GM19395 (cell line): Measurements from ENCODE around the gene WDHD1.
"Not testable (repeated sequence)": the region's sequence is repeated elsewhere in the genome, so short reads cannot be mapped to it uniquely, and the experiment has no call there.

Experiments used
- ATAC-seq: cut with Tn5 transposase; IDR thresholded peaks from one replicate; pipeline ENCODE4 v1.9.1; 2021; ENCODE audit warnings: mild to moderate bottlenecking, moderate library complexity; ENCODE audit not compliant: unreplicated experiment

Gene WDHD1

GRCh38 chr14:55047301-55048053, 20.6 kb upstream of the WDHD1 start:
- ATAC-seq, result no peak

- ATAC-seq, result no peak
These were observed 18.2 kb upstream of the WDHD1 start for GRCh38 chr14:55045087-55045486.

- no peak for ATAC-seq
These were observed 16.6 kb upstream of the WDHD1 start for GRCh38 chr14:55043528-55043927.

GRCh38 chr14:55038708-55039107, 11.8 kb upstream of the WDHD1 start:
- no peak for ATAC-seq

GRCh38 chr14:55037995-55038394, 11.1 kb upstream of the WDHD1 start:
- ATAC-seq, result not testable (repeated sequence)

GRCh38 chr14:55031190-55031589, 4.3 kb upstream of the WDHD1 start:
- ATAC-seq, result no peak

GRCh38 chr14:55028476-55028875, 1.6 kb upstream of the WDHD1 start:
- ATAC-seq, result no peak

- ATAC-seq, result no peak
These were observed 1.2 kb upstream of the WDHD1 start for GRCh38 chr14:55028066-55028465.

- no peak for ATAC-seq
These were observed 482 bp downstream of the WDHD1 start for GRCh38 chr14:55026441-55026792.

- ATAC-seq, result no peak
These were observed 951 bp downstream of the WDHD1 start for GRCh38 chr14:55025948-55026347.

GRCh38 chr14:55024365-55024764, 2.5 kb downstream of the WDHD1 start:
- not testable (repeated sequence) for ATAC-seq

- ATAC-seq, result no peak
These were observed 6.8 kb downstream of the WDHD1 start for GRCh38 chr14:55019968-55020554.

- no peak for ATAC-seq
These were observed 11.9 kb downstream of the WDHD1 start for GRCh38 chr14:55015006-55015405.

- no peak for ATAC-seq
These were observed 21.8 kb downstream of the WDHD1 start for GRCh38 chr14:55005071-55005470.

GRCh38 chr14:55000381-55000780, 26.5 kb downstream of the WDHD1 start:
- ATAC-seq, result no peak

GRCh38 chr14:54985156-54985555, 41.7 kb downstream of the WDHD1 start:
- ATAC-seq, result no peak

- ATAC-seq, result no peak
These were observed 45.2 kb downstream of the WDHD1 start for GRCh38 chr14:54981698-54982097.

GRCh38 chr14:54979039-54979438, 47.9 kb downstream of the WDHD1 start:
- ATAC-seq, result no peak

- no peak for ATAC-seq
These were observed 50.6 kb downstream of the WDHD1 start for GRCh38 chr14:54976316-54976715.

- ATAC-seq, result no peak
These were observed 51.0 kb downstream of the WDHD1 start for GRCh38 chr14:54975856-54976255.

GRCh38 chr14:54974788-54975414, 52.0 kb downstream of the WDHD1 start:
- ATAC-seq, result no peak

- ATAC-seq, result no peak
These were observed 59.4 kb downstream of the WDHD1 start for GRCh38 chr14:54967496-54967895.
